Activated CD8-positive, alpha-beta memory T cell treated with anti-CD3 and anti-CD28 coated beads, Interleukin-2, amount 50 U/mL, for 4 hours (primary cell): ENCODE data around the gene LCE3A.
"Not testable (repeated sequence)": the region's sequence is repeated elsewhere in the genome, so short reads cannot be mapped to it uniquely, and the experiment has no call there.

Experiments
- DNase-seq: peaks from one replicate; pipeline ENCODE4 v3.0.0-alpha.2; 2020

The LCE3A gene, protein sequence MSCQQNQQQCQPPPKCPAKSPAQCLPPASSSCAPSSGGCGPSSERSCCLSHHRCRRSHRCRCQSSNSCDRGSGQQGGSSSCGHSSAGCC

DNA sequence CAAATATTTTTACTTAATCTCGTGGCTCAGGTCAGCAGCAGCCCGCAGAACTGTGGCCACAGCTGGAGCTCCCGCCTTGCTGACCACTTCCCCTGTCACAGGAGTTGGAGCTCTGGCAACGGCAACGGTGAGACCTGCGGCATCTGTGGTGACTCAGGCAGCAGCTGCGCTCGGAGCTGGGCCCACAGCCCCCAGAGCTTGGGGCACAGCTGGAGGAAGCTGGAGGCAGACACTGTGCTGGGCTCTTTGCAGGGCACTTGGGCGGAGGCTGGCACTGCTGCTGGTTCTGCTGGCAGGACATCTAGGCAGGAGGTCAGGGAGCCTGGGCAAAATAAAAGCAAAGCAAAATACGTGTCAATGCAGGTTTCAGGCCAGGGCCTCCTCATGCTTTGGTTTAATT lies at the start of gene LCE3A:
Gene LCE3A, minus strand, starts transcription at position 301 of the 400 bp plus-strand sequence. Its CDS starts 0 bp downstream, at position 301.
- no peak for DNase-seq

DNA sequence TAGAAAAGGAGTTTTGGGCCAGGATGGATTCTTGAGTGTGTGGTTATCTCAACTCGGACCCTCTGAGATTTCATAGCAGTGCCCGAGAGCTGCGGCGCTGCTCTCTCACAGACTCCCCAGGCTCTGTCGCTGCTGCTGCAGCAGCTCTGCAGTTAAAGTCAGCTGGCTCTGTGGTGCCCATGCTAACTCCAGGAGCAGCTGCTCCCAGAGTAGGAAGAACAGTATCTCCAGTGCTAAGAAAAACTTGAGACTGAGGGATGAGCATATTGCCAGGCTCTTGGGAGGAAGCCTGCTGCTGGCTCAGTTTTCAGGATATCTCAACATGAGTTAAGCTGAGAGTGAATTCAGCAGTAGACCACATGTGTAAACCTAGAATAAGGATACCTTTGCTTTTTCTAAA lies 44.7 kb upstream of the LCE3A start:
- no peak for DNase-seq

DNA sequence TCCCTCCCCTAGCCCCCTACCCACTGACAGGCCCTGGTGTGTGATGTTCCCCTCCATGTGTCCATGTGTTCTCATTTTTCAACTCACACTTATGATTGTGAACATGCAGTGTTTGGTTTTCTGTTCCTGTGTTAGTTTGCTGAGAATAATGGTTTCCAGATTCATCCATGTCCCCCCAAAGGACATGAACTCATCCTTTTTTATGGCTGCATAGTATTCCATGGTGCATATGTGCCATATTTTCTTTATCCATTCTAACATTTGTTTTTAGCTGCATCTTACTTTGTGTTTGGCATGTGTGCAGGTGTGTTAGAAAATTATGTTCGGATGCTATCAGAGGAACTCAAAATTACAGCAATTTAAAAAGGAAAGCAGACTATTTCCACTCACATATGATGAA lies 43.3 kb upstream of the LCE3A start:
- not testable (repeated sequence) for DNase-seq

DNA sequence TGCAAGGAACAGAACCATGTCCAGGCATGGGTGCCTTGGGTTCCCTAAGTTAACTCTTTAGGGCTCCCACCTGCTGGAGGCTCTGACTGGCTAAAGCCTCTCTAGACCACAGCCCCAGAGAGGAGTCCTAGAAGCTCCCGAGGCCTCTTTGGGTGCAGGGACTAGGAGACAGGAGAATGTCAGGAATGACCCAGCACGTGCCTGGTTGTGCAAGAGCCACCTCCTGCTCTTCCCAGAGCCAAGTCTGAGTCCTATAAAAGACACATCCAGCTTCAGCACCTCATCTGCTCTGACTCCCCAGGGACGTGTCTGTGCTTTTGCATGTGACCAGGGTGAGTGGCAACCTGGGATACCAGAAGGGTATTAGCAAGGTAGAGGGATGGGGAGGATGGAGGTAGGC lies 40.2 kb upstream of the LCE3A start, which contains the start of gene LCE2D:
Gene LCE2D, plus strand, starts transcription at position 283 of the 400 bp plus-strand sequence. CDS start 726 bp downstream, outside the sequence.
- no peak for DNase-seq

DNA sequence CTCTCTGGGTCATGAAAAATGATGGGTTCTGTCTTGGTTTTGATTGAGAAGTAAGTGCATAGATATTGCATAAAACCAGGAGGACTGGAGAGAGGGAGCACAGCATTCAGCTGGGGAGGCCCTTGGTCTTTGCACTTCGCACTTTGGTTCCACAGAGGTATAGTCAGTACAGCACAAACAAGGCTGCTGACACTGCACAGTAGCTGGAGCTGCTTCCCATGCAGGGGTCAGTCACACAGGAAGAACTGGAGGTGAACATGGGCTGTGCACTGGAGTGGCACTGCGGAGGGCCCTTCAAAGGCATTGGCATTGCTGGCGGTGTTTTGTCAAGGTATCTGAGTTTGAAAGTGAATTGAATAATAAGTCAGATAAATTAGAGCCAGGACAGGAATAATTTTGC lies 35.7 kb upstream of the LCE3A start:
- DNase-seq, result no peak

DNA sequence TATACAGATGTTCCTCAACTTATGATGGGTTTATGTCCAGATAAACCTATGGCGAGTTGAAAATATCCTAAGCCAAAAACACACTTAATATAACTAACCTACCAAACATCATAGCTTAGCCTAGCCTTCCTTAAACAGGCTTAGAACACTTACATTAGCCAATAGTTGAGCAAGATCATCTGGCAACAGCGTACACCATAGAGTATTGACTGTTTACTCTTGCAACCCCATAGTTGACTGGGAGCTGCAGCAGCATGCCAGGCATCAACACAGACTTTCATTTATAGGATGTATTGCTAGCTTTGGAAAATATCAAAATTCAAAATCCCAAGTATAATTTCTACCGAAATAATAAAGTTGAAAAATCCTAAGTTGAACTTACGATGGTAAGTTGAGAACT lies 34.8 kb upstream of the LCE3A start:
- no peak for DNase-seq

DNA sequence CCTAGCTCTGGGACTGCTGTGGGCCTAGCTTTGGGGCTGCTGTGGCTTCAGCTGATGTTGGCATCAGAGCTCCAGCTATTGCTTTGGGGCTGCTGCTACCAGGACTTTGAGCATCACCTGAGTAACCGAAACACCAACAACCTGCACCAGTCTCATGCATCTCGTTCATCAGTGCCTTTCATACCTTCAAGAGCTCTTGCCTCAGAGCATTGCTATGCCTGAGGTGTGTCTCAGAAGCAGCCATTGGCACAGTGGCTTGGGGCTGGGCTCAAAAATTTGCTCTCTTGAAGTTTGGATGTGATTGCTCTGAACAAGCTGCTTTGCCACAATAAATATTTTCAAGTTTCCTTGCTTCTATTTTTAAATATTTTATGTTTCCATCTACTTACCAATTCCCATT lies 33.6 kb upstream of the LCE3A start:
- no peak for DNase-seq

DNA sequence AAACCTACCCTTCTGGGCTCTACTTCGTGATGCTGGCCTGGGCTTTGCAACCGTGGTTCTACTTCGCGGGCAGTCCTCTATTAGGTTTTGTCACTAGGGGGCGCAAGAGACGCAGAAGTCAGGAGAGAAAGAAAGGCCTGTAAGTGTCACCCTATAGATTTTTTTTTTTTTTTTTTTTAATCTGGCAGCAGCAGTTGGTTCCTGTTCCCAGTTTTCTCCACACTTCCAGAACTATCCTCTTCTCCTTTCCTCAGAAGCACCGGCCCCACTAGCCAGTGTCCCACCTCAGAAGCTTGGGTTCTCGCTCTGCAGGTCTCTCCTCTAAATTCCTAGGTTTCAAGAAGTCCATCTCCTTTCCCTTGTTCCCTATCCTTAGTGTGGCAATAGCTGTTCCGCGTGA lies 31.2 kb upstream of the LCE3A start:
- no peak for DNase-seq

DNA sequence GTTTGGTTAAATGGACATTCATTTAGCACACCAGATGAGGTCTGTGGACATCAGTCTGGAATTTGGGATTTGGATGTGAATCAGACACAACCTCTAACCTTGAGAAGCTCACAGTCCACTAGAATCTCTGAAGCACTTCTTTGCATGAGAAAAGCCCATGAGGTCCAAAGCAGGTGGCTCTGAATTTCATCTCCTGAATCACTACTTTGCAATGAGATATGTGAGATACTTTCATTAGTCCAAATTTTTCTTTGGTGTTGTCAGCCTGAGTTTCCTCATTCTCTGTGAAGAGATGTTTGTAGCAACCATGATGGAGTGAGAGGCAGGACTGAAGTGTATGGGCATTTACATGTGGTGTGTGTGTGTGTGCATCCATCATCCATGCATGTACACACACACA lies 23.8 kb upstream of the LCE3A start:
- DNase-seq, result no peak

DNA sequence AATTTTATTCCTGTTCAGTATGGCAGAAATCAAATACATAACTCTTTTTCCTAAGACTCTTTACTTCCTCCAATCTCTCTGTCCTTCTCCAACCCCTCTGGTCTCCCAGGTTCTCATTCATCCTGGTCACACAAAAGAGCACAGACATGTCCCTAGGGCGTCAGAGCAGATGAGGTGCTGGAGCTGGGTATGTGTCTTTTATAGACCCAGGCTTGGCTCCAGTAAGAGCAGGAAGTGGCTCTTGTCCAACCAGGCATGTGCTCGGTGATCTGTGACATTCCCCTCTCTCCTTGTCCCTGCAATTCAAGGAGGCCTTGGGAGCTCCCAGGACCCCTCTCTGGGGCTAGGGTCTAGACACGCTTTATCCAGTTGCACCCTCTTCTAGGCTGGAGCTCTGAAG lies 22.2 kb upstream of the LCE3A start:
- no peak for DNase-seq

DNA sequence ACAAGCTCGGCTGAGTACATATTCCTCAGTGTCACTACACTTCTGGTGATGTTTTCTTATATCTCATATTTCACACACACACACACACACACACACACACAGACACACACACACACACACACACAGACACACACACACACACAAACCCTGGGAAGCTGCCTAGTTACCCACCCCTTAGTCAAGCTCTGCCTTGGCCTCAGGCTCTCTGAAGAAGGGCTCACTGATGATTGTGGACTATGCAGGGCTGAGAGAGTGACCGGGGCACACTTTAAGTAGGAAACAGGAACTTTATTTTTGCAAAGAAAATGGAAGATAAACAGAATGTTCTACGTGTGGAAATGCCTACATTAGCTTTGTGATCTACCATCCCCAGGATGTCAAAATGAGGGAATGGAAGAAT lies 21.0 kb upstream of the LCE3A start:
- DNase-seq, result no peak

DNA sequence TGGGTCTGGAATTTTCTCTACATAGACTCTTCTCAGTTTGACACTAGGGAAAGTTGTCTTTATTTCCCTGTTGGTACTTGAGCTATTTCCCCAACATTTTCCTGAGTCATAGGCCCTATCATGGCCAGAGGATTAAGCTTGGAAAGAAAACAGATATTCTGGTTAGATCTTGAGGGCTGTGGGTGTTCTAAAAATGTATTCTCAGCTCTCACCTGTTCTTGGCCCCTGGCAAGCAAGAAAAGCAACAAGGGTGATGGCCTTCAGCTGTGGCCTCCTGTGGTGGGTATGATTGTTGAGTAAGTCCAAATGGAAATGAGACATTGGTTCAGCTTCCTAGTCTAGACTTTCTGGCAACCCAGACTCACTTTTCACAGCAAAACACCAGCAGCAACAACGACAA lies 17.4 kb upstream of the LCE3A start:
- DNase-seq, result no peak

DNA sequence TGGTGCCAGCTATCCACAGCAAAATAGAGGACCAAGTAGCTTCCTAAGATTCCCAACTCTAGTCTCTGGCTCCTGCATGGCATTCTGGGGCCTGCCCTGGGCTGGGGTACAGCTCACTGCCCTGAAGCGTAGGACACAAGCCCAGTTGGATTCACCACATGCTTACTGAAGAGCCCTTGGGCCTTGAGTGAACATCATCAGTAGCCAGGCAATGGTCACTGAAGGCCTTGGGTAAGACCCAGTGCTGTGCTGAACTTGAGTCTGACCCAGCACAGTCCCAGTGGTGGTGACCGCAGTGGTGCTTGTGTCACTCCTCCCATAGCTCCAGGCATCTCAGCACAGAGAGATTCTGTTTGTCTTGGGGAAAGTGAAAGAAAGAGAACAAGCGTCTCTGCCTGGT lies 7.7 kb upstream of the LCE3A start:
- DNase-seq, result no peak

DNA sequence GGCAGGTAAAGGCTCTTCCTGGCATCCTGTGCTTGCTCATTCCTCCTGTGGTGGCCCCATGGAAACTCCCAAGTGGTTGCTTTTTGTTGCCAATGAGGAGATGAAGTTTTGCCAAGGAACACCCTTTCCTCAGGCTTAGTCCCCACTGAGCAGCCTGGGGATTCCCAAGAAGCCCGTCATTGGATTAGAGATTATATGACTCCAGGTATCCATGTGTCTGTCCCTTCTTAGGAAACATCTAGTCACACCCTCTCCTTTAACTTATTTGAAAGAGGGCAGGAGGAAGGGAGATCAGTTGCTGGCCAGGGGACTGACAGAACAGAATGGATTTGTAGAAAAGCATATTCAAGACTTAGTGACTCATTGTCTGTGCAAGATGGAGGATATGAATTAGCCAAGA lies 3.8 kb upstream of the LCE3A start:
- no peak for DNase-seq

DNA sequence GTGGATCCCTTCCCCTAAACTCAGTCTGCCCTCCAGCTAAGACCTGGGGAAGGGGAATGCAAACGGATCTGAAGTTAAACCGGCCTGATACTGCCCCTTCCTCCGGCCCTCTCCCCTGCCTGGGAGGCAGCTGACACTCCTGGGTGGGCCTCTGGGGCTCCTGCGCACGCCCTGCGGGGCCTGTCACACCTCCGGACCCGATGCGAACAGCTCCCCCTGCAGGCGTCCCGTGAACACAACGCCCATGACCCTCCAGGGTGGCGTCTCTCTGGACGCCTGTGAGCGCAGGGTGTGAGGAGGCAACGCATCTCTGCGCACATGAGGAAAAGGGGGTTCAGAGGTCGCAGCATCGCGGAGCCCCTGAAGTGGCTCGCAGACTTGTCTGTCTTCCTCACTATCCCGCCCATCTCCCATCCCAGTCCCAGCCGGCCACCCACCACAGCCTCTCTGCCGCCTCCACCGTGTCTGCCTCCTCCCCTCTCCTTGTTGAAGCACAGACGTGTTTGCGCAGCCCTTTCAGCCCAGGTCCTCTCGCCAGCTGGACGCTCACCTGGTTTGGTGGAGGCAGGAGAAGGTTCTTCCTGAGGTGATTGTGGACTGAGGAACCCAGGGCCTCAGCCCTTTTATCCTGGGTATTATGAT lies 421 bp upstream of the LCE3A start:
- no peak for DNase-seq

DNA sequence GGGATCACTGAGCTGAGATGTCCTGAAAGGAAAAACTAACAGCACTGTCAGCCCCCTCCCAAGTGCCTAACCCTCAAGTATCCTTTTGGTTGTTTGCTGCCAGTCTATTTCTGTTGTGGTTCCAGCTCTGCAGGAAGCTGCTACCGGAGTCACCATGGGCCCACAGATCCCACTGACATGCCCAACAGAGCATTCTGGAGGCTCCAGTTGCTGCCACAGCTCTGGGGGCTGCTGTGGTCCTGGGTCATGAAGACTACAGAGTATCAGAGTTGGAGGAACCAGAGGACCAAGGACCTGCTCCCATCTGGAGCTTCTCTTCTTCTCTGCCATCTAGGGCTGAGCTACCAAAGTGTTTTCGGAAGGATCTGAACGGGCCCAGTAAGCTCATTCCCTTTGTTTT lies 910 bp downstream of the LCE3A start:
- no peak for DNase-seq

DNA sequence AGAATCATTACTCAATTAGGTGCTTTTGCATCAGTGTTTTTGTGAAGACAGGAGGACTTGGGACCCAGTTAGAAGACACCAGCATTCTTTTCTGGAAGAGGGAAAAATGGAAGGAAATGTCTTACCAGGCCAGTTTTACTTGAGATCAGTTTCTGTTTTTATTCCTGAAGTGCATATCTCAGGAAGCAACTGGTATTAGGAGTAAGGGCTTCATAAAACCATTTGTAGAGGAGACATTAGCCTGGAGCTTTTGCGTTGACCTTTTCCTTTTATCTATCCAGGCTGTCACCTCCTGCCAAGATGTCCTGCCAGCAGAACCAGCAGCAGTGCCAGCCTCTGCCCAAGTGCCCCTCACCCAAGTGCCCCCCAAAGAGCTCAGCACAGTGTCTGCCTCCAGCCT lies 9.4 kb downstream of the LCE3A start, which contains the start of gene LCE3B:
Gene LCE3B, plus strand, starts transcription at position 301 of the 400 bp plus-strand sequence. Its CDS starts 0 bp downstream, at position 301.
- DNase-seq, result no peak

DNA sequence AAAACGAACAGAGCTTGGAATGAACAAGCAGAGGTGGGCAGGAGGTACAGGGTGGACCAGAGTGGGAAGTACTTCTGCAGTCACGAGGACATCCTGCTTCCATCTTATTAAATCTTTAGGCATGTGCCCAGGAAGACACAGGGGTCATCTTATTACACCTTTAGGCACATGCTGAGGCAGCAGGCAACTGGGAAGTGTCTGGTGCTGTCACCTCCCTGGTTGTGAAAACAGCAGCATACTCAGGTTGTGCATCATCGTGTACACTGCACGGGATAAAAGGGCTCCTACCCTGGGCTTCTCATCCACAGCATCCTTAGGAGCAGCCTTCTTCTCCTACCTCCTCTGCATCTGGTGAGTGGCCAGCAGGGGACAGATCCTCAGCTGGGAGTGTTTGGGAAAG lies 23.0 kb downstream of the LCE3A start, which contains the start of gene LCE3C:
Gene LCE3C, plus strand, starts transcription at position 301 of the 400 bp plus-strand sequence. CDS start 498 bp downstream, outside the sequence.
- no peak for DNase-seq

DNA sequence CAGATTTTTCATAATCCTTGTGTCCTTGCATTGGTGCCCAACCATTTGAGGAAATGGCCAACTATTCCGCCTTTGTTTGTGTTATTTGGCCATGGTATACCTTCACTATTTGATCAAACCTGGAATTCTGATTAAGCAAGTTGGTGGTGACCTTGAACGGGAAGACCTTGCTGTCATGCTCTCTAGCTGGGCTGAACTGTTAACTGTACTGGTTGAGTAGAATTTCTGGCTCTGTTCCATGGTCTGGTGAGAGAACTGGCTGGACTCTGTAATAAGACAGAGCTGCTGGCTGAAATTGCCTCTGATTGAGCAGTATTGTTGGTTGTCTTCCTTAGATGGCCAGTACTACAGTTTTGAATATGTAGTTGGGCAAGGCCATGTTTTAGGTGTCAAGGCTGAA lies 25.9 kb downstream of the LCE3A start:
- DNase-seq, result no peak

DNA sequence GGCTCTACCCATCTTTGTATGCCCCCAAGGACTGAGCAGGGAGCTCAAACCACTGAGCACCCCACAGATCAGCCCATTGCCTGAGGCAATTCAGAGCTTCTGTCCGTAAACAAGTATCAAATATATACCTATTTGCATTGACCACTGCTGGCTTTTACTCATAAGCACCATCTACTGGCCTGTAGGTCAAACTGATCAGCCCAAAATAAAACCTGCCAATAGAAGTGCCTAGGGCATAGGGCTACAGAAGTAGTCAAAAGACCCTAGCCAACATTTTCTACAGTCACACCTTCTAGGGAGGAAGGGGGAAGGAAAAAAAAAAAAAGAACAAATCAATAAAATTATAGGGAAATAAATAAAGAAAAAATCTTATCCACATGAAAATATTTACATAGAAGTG lies 37.3 kb downstream of the LCE3A start:
- no peak for DNase-seq

DNA sequence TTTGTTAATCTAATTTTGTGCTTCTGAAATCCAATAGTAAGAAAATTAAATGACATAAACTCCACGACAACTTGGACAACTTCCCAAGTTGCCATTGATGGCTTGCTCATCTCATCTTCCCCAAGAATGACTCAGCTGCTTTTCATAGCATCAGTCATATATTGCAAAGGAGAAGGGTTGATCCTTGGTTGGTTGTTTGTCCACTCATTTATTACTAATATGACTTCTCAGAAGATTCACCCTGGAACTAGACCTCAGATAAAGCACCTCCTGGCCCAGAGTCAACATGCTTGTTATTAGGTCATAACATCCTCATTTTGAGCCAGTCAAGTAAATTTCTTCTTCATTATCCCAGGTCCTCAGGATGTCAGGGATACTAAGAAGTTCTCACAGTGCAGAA lies 40.3 kb downstream of the LCE3A start:
- no peak for DNase-seq

DNA sequence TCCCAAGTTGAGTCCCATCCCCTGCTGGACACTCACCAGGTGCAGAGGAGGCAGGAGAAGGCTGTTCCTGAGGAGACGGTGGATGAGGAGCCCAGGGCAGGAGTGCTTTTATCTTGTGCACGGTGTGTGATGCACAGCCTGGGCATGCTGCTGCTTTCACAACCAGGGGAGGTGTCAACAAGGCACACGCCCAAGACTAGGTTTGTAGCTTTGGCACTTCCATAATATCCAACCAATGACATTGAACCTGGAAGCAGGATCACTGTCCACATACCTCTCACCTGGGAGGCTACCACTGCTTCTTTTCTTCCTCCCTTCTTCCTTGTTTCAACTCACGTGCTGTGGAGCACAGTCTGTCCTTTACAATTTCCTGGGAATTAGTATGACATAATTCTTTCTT lies 42.5 kb downstream of the LCE3A start, which contains the start of gene LCE3D:
Gene LCE3D, minus strand, starts transcription at position 84 of the 400 bp plus-strand sequence. CDS start 580 bp downstream, outside the sequence.
- DNase-seq, result no peak

DNA sequence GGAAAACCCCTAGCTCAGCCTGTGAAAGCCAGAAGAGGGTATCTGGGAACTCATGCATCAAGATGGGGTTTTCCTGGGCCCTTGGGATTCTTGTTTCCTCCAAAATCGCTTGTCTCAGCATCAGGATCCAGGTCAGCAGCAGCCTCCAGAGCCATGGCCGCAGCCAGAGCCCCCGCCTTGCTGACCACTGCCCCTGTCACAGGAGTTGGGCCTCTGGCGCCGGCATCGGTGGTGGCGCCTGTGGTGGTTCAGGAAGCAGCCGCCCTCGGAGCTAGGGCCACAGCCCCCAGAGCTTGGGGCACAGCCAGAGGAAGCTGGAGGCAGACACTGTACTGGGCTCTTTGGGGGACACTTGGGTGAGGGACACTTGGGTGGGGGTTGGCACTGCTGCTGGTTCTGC lies 43.4 kb downstream of the LCE3A start:
- DNase-seq, result not testable (repeated sequence)

DNA sequence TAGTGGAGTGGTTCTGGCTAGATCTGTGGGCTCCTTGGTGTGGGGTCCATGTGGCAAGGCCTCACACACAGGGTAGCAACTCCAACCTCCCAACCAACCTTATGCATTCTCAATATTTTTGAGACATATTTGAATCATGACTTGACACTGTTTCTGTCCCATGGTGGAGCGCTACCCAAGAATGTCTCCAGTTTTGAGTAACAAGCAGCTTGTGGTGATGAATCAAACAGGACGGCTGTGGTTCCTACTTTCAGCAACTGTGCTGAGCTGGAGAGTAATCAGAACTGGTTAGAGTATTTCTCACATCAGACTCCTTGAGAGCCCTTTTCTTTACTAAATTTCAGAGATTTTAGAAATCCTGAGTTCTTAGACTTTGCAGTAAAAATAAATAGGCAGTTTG lies 45.7 kb downstream of the LCE3A start:
- DNase-seq, result no peak
